ENCODE data around the gene ZBTB38.

- TF ChIP-seq CTCF (IDR thresholded peaks at IDR 0.05) (no peak), POLR2A (IDR thresholded peaks at IDR 0.05) (no peak)
These were observed 5.6 kb downstream of the ZBTB38 start for GRCh38 chr3:141373768-141374526.
